T-cell (primary cell): ENCODE results near the gene HECA. TPM values are rescaled to one million over a fixed set of nuclear protein-coding genes. Genes with fewer than 3 reads are reported as not detected.
A peak's percentile ranks its signal among the peaks of the same experiment; 100 is the strongest.

ENCODE experiments used
- ATAC-seq, 4 experiments: fragments of 200-7000 bp in 3 of 4; fragments of 150-1000 bp in 1 of 4; cut with Tn5 transposase; replicated peaks in 1 of 4; 1 replicate in 3 of 4; 2 replicates in 1 of 4; pipeline ENCODE4 v1.10.0; 2021; ENCODE audit warnings: moderate library complexity in 3 of 4, mild to moderate bottlenecking in 2 of 4, moderate number of reproducible peaks in 1 of 4
- CTCF ChIA-PET, 2 donors: fragments of 300-600 bp; sonication (Branson Sonifier 250); formaldehyde crosslinking; loops; one replicate each; lab custom pipeline; 2022; ENCODE audit warnings: antibody characterized with exemption in 2 of 2; lab: Charles Lee
- POLR2A ChIA-PET, 2 donors: fragments of 300-600 bp; sonication (Branson Sonifier 250); formaldehyde crosslinking; loops; one replicate each; lab custom pipeline; 2022; ENCODE audit warnings: antibody characterized with exemption in 2 of 2; lab: Charles Lee
- DNase-seq, 35 experiments: peaks; one replicate each; pipeline versions ENCODE4 v3.0.0 to v3.0.0-alpha.2; 2013 to 2023
- H3K27ac ChIP-seq: one replicate; pipeline ENCODE4 v1.5.1; 2013; ENCODE audit warnings: low read length
- H3K27me3 ChIP-seq, 2 experiments: replicated peaks in 1 of 2; 1 replicate in 1 of 2; 2 replicates in 1 of 2; pipeline versions ENCODE4 v1.6.1 to v1.7.0; 2013; ENCODE audit warnings: low read length in 1 of 2, mixed read lengths in 1 of 2; ENCODE audit not compliant: control insufficient read depth in 2 of 2, insufficient read depth in 2 of 2; ENCODE audit errors: extremely low read depth in 1 of 2
- H3K36me3 ChIP-seq, 2 donors: 1 replicate in 1 of 2; 2 replicates in 1 of 2; pipeline versions ENCODE4 v1.6.1 to v1.7.0; 2013; ENCODE audit warnings: low read length in 1 of 2; ENCODE audit not compliant: control insufficient read depth in 2 of 2, insufficient read depth in 1 of 2; ENCODE audit errors: extremely low read depth in 1 of 2
- H3K4me1 ChIP-seq, 2 experiments: 1 replicate in 1 of 2; 2 replicates in 1 of 2; pipeline versions ENCODE4 v1.6.1 to v1.7.0; 2013; ENCODE audit warnings: low read length in 2 of 2, mixed read lengths in 1 of 2; ENCODE audit not compliant: insufficient read depth in 2 of 2, control insufficient read depth in 1 of 2; ENCODE audit errors: extremely low read depth in 1 of 2
- H3K4me3 ChIP-seq, 2 donors: 1 replicate in 1 of 2; 2 replicates in 1 of 2; pipeline versions ENCODE4 v1.5.1 to v1.7.0; 2013; ENCODE audit warnings: mild to moderate bottlenecking in 2 of 2, low read length in 1 of 2, moderate library complexity in 1 of 2; ENCODE audit not compliant: control insufficient read depth in 1 of 2; ENCODE audit errors: extremely low read depth in 1 of 2
- H3K9me3 ChIP-seq: 2 replicates; pipeline ENCODE4 v1.7.0; 2013
- H3K27ac Mint-ChIP-seq, 2 donors: one replicate each; pipeline ENCODE4 v1.8.0; 2020 to 2021; ENCODE audit warnings: mild to moderate bottlenecking in 2 of 2, mixed read lengths in 2 of 2
- H3K27me3 Mint-ChIP-seq, 2 donors: one replicate each; pipeline ENCODE4 v1.8.0; 2021 to 2022; ENCODE audit warnings: mixed read lengths in 2 of 2
- H3K36me3 Mint-ChIP-seq: one replicate; pipeline ENCODE4 v1.8.0; 2021; ENCODE audit warnings: mixed read lengths
- H3K4me1 Mint-ChIP-seq, 3 donors: one replicate each; pipeline ENCODE4 v1.8.0; 2020 to 2022; ENCODE audit warnings: mixed read lengths in 3 of 3, mild to moderate bottlenecking in 1 of 3
- H3K4me3 Mint-ChIP-seq, 3 donors: one replicate each; pipeline ENCODE4 v1.8.0; 2020 to 2022; ENCODE audit warnings: mild to moderate bottlenecking in 3 of 3, mixed read lengths in 3 of 3, moderate library complexity in 3 of 3
- H3K9me3 Mint-ChIP-seq, 3 donors: one replicate each; pipeline ENCODE4 v1.8.0; 2020 to 2022; ENCODE audit warnings: mixed read lengths in 3 of 3
- WGBS: methylation state at CpG from one replicate; pipeline ENCODE4 v1.1.5; 2013; ENCODE audit warnings: missing lambda C conversion rate; ENCODE audit not compliant: insufficient coverage; 5-methylcytosine and 5-hydroxymethylcytosine counted together
- total RNA-seq, 35 experiments: library from RNA in 6 of 35; stranded (reverse) in 6 of 35; fragments of 120-200 nt in 1 of 35; gene quantifications; one replicate each; pipeline versions ENCODE4 v1.2.1 to v1.2.4 and lab custom pipeline; 2013 to 2026

HECA gene
- total RNA-seq, 5 donors from 2014 or later (not counting 1 experiment from before 2014, with no cell fraction given), result 125 to 137 (median 131) TPM

DNA sequence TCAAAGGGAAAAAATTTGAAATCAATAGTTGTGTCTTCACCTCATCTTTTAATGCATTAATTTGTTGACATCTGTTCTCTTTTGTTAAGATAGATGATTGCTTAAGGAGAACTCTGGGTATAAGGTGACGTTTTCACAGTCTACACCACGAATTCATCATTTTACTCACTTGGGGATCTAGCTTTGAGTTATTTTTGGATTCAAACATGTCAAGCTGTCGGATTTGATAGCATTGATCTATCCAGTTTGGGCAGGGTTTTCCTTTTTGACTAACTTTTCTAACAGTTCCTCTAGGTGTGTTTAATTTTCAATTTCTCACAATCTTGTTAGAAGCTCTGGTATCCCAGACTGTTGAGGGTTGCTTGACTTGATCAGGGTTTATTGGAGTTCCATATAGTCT is 49.6 kb downstream of the HECA start:
- no peaks in the 10 kb centered on the region for H3K27me3 ChIP-seq
- Mint-ChIP-seq H3K4me1 (peaks cover 47 to 72% (median 67%) of the 10 kb centered on the region in 3 donors), H3K9me3 (no peaks in the 10 kb centered on the region), H3K27ac (peak overlapping the region; percentile 45 to 70), H3K36me3 (peaks cover 44% of the 10 kb centered on the region), H3K4me3 (no peak overlapping the region), H3K27me3 (no peaks in the 10 kb centered on the region)
- no peak overlapping the region for H3K4me3 ChIP-seq
- ChIA-PET POLR2A (interaction anchor here in 1 of 2 donors (0.6 kb wide), 1 partner anchor 96 kb away, joined by 10 read pairs; no protein-coding TSS in a partner anchor), CTCF (interaction anchor here (0.7 to 1.0 kb wide), 3 partner anchors 12 to 185 kb away, joined by 3 read pairs; no protein-coding TSS in a partner anchor)
- no CpG with 5 or more reads among the region's 3 CpGs for WGBS
- H3K9me3 ChIP-seq, result no peaks in the 10 kb centered on the region
- H3K36me3 ChIP-seq, result peaks cover 0 to 24% of the 10 kb centered on the region in 2 donors
- no peak overlapping the region for H3K27ac ChIP-seq
- ATAC-seq (no peak), DNase-seq (no peak)
- H3K4me1 ChIP-seq, result no peaks in the 10 kb centered on the region

- ATAC-seq, result peak in 3 of 4 experiments; percentile 13 to 57 (median 27)
- H3K27me3 Mint-ChIP-seq, result no peaks in the 10 kb centered on the region
- CTCF ChIA-PET, result interaction anchor here (0.6 to 1.0 kb wide), 2 partner anchors 71 to 183 kb away, joined by 3 to 4 read pairs; no protein-coding TSS in a partner anchor
Observed at GRCh38 chr6:139186242-139186641, 51.4 kb downstream of the HECA start.

DNA sequence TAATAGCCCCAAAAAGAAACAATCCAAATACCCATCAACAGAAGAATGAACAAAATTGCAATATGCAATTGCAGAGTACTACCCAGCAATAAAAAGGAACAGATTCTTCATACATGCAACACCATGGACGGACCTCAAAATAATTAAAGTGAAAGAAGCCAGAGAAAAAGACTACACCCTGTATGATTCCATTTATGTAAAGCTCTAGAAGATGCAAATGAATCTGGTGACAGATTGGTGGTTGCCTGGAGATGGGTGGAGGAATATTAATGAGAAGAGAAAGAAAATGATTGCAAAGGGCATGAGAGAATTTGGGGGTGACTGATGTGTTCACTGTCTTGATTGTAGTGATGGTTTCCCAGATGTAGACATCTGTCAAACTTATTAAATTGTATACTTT is 51.8 kb downstream of the HECA start:
- no peaks in the 10 kb centered on the region for H3K9me3 Mint-ChIP-seq
- ChIA-PET CTCF (interaction anchor here in 1 of 2 donors (0.6 kb wide), 1 partner anchor 71 kb away, joined by 4 read pairs; no protein-coding TSS in a partner anchor), POLR2A (no interaction called here)
- Histone ChIP-seq H3K36me3 (peaks cover 0 to 4% of the 10 kb centered on the region in 2 donors), H3K4me3 (no peak overlapping the region), H3K9me3 (no peaks in the 10 kb centered on the region), H3K4me1 (no peaks in the 10 kb centered on the region), H3K27ac (no peak overlapping the region), H3K27me3 (no peaks in the 10 kb centered on the region)
- H3K4me1 Mint-ChIP-seq, result peaks cover 38 to 60% (median 51%) of the 10 kb centered on the region in 3 donors
- DNase-seq, result no peak
- no CpG with 5 or more reads among the region's 1 CpG for WGBS
- H3K27ac Mint-ChIP-seq, result peak overlapping the region; percentile 63 to 65
- peaks cover 25% of the 10 kb centered on the region for H3K36me3 Mint-ChIP-seq
- no peak overlapping the region for H3K4me3 Mint-ChIP-seq
- ATAC-seq, result peak in 1 of 4 experiments; percentile 3
- H3K27me3 Mint-ChIP-seq, result no peaks in the 10 kb centered on the region

More at GRCh38 chr6:139186242-139186641, 51.4 kb downstream of the HECA start:
- no peak overlapping the region for H3K4me3 Mint-ChIP-seq
- no peak overlapping the region for H3K27ac ChIP-seq
- H3K36me3 Mint-ChIP-seq, result peaks cover 28% of the 10 kb centered on the region
- H3K27me3 ChIP-seq, result no peaks in the 10 kb centered on the region
- H3K36me3 ChIP-seq, result peaks cover 0 to 7% of the 10 kb centered on the region in 2 donors
- H3K9me3 Mint-ChIP-seq, result no peaks in the 10 kb centered on the region
- POLR2A ChIA-PET, result no interaction called here
- peak overlapping the region; percentile 63 to 65 for H3K27ac Mint-ChIP-seq
- peaks cover 42 to 61% (median 51%) of the 10 kb centered on the region in 3 donors for H3K4me1 Mint-ChIP-seq
- H3K9me3 ChIP-seq, result no peaks in the 10 kb centered on the region
- H3K4me3 ChIP-seq, result no peak overlapping the region
- H3K4me1 ChIP-seq, result no peaks in the 10 kb centered on the region
- no peak for DNase-seq
- WGBS, result no CpG with 5 or more reads among the region's 3 CpGs

DNA sequence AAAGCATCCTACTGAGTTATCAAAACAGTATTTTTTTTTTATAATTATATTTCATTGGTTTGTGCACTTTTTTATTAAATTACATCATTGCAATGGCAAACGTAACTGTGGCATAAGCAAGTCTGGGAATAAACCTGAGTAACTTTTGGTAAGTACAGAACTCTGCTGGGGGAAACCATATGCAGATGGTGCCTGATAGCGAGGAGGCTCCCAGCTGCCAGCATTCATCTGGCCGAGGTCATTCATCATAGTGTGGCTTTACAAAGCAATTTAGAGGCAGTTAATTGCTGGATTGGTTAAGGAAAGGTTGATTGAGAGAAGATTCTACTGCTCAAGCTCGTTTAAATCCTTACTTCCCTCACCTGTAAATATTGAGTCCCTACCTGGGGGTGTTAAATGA is 52.6 kb downstream of the HECA start:
- POLR2A ChIA-PET, result no interaction called here
- no peaks in the 10 kb centered on the region for H3K27me3 ChIP-seq
- CTCF ChIA-PET, result no interaction called here

GRCh38 chr6:139189665-139190064 is 54.8 kb downstream of the HECA start:
- Histone ChIP-seq H3K9me3 (no peaks in the 10 kb centered on the region), H3K27me3 (no peaks in the 10 kb centered on the region), H3K36me3 (no peaks in the 10 kb centered on the region), H3K4me3 (no peak overlapping the region), H3K27ac (no peak overlapping the region), H3K4me1 (no peaks in the 10 kb centered on the region)
- Mint-ChIP-seq H3K9me3 (peaks cover 0 to 2% (median 0%) of the 10 kb centered on the region in 3 donors), H3K36me3 (peaks cover 12% of the 10 kb centered on the region), H3K4me1 (peaks cover 16 to 37% (median 27%) of the 10 kb centered on the region in 3 donors), H3K27me3 (no peaks in the 10 kb centered on the region), H3K27ac (peak overlapping the region; percentile 13 to 49), H3K4me3 (no peak overlapping the region)
- whole genome bisulfite sequencing, result 100% methylated on average over 2 of the region's 3 CpGs
- ChIA-PET POLR2A (no interaction called here), CTCF (interaction anchor here in 1 of 2 donors (0.7 kb wide), 1 partner anchor 41 kb away, joined by 3 read pairs; no protein-coding TSS in a partner anchor)
- DNase-seq (no peak), ATAC-seq (no peak)

More for the DNA sequence above, 52.6 kb downstream of the HECA start:
- Histone ChIP-seq H3K27ac (peak overlapping the region; percentile 26), H3K36me3 (no peaks in the 10 kb centered on the region), H3K9me3 (no peaks in the 10 kb centered on the region), H3K4me3 (no peak overlapping the region), H3K4me1 (no peaks in the 10 kb centered on the region)
- Mint-ChIP-seq H3K4me1 (peaks cover 30 to 53% (median 44%) of the 10 kb centered on the region in 3 donors), H3K36me3 (peaks cover 18% of the 10 kb centered on the region), H3K27me3 (no peaks in the 10 kb centered on the region), H3K4me3 (no peak overlapping the region), H3K9me3 (no peaks in the 10 kb centered on the region), H3K27ac (peak overlapping the region; percentile 49 to 58)
- WGBS, result 80% methylated on average over 1 of the region's 4 CpGs
- DNase-seq (no peak), ATAC-seq (no peak)

- Histone ChIP-seq H3K27me3 (no peaks in the 10 kb centered on the region), H3K36me3 (no peaks in the 10 kb centered on the region), H3K27ac (no peak overlapping the region), H3K4me3 (no peak overlapping the region), H3K4me1 (no peaks in the 10 kb centered on the region), H3K9me3 (no peaks in the 10 kb centered on the region)
- CTCF ChIA-PET, result no interaction called here
- no peak for ATAC-seq
- 81% methylated on average over 3 of the region's 3 CpGs for WGBS
- POLR2A ChIA-PET, result no interaction called here
- Mint-ChIP-seq H3K9me3 (peaks cover 0 to 2% (median 0%) of the 10 kb centered on the region in 3 donors), H3K36me3 (peaks cover 9% of the 10 kb centered on the region), H3K27ac (no peak overlapping the region), H3K27me3 (no peaks in the 10 kb centered on the region), H3K4me1 (peaks cover 0 to 11% (median 5%) of the 10 kb centered on the region in 3 donors), H3K4me3 (no peak overlapping the region)
- DNase-seq, result no peak
Observed at GRCh38 chr6:139194740-139195139, 59.9 kb downstream of the HECA start.
